Kidney epithelial cell (primary cell): ENCODE results near the gene CASZ1. TPM values are rescaled to one million over a fixed set of nuclear protein-coding genes. Genes with fewer than 3 reads are reported as not detected.
A peak's percentile ranks its signal among the peaks of the same experiment; 100 is the strongest.

ENCODE experiments used
- DNase-seq: peaks from one replicate; pipeline ENCODE4 v3.0.0-alpha.2; 2010; ENCODE audit warnings: low read depth
- H3K27me3 ChIP-seq: 2 replicates; pipeline ENCODE4 v1.6.0; 2011; ENCODE audit warnings: low read length; ENCODE audit not compliant: control insufficient read depth, insufficient read depth
- H3K36me3 ChIP-seq: 2 replicates; pipeline ENCODE4 v1.5.1; 2011; ENCODE audit warnings: low read length; ENCODE audit not compliant: control insufficient read depth, insufficient read depth
- H3K4me3 ChIP-seq: 2 replicates; pipeline ENCODE4 v1.5.1; 2011; ENCODE audit warnings: low read depth, mild to moderate bottlenecking, control low read depth, low read length
- CTCF ChIP-seq: IDR thresholded peaks from 2 replicates; pipeline ENCODE4 v1.5.1; 2011; ENCODE audit warnings: mild to moderate bottlenecking, moderate library complexity, low read length, control low read depth, inconsistent platforms; ENCODE audit not compliant: insufficient read depth, poor library complexity, severe bottlenecking
- total RNA-seq: library from RNA; depleted of rRNA; stranded (reverse); fragments of >200 nt; gene quantifications from 2 replicates; pipeline ENCODE4 v1.2.3, GENCODE V29; 2015

CASZ1 gene
- total RNA-seq, 1 donor from 2014 or later: 28.2 TPM

- Histone ChIP-seq H3K27me3 (no peaks in the 10 kb centered on the region), H3K4me3 (no peak overlapping the region), H3K36me3 (no peaks in the 10 kb centered on the region)
- peak; percentile 14 for TF ChIP-seq CTCF
- peak; percentile 83 for DNase-seq
Measured at GRCh38 chr1:10686404-10687040, 109.9 kb downstream of the CASZ1 start.

GRCh38 chr1:10685808-10686403, 110.5 kb downstream of the CASZ1 start:
- no peak for DNase-seq
- no peak for TF ChIP-seq CTCF
- no peaks in the 10 kb centered on the region for H3K27me3 ChIP-seq

GRCh38 chr1:10685196-10685807, 111.1 kb downstream of the CASZ1 start:
- Histone ChIP-seq H3K4me3 (no peak overlapping the region), H3K36me3 (no peaks in the 10 kb centered on the region), H3K27me3 (no peaks in the 10 kb centered on the region)
- TF ChIP-seq CTCF: no peak
- DNase-seq: no peak

More at GRCh38 chr1:10685808-10686403, 110.5 kb downstream of the CASZ1 start:
- H3K36me3 ChIP-seq: no peaks in the 10 kb centered on the region
- no peak overlapping the region for H3K4me3 ChIP-seq

- no peak for DNase-seq
- TF ChIP-seq CTCF: no peak
- Histone ChIP-seq H3K27me3 (no peaks in the 10 kb centered on the region), H3K4me3 (no peak overlapping the region), H3K36me3 (no peaks in the 10 kb centered on the region)
Measured at GRCh38 chr1:10684221-10684620, 112.2 kb downstream of the CASZ1 start.

- no peak overlapping the region for H3K4me3 ChIP-seq
- no peak for TF ChIP-seq CTCF
- no peaks in the 10 kb centered on the region for H3K27me3 ChIP-seq
- DNase-seq: no peak
- H3K36me3 ChIP-seq: no peaks in the 10 kb centered on the region
Measured at GRCh38 chr1:10682449-10683309, 113.8 kb downstream of the CASZ1 start.
